H1 (cell line): ENCODE results near the gene HOXB5. TPM values are rescaled to one million over a fixed set of nuclear protein-coding genes. Genes with fewer than 3 reads are reported as not detected.

Source experiments
- CTCF ChIA-PET: fragments of 300-600 bp; sonication (Branson Sonifier 250); formaldehyde crosslinking; loops from one replicate; lab custom pipeline; 2021; ENCODE audit not compliant: partially characterized antibody; lab: Charles Lee
- POLR2A ChIA-PET: fragments of 300-600 bp; sonication (Branson Sonifier 250); formaldehyde crosslinking; loops from one replicate; lab custom pipeline; 2021; ENCODE audit warnings: inconsistent platforms; ENCODE audit not compliant: partially characterized antibody; lab: Charles Lee
- DNase-seq, 2 experiments: peaks; one replicate each; pipeline versions ENCODE4 v3.0.0 to v3.0.0-alpha.2; 2010 to 2022; ENCODE audit warnings: low spot score in 2 of 2, low read depth in 1 of 2, mixed read lengths in 1 of 2
- FAIRE-seq: peaks from 2 replicates; lab custom pipeline; 2011; peaks lifted over from hg19 to GRCh38; lab: Jason Lieb, UNC
- H2AFZ ChIP-seq: 2 replicates; pipeline ENCODE4 v1.8.1; 2012; ENCODE audit warnings: low read length, inconsistent platforms
- H2AK5ac ChIP-seq: 2 replicates; pipeline ENCODE4 v1.6.1; 2013; ENCODE audit warnings: low read depth, low read length
- H2BK120ac ChIP-seq: replicated peaks from 2 replicates; pipeline ENCODE3; 2013; ENCODE audit warnings: low read depth, low read length, inconsistent platforms
- H2BK12ac ChIP-seq: 2 replicates; pipeline ENCODE4 v1.6.1; 2013; ENCODE audit warnings: low read depth, low read length
- H2BK15ac ChIP-seq: 2 replicates; pipeline ENCODE4 v1.6.1; 2013; ENCODE audit warnings: low read length
- H2BK20ac ChIP-seq: 2 replicates; pipeline ENCODE4 v1.6.1; 2013; ENCODE audit warnings: low read length
- H2BK5ac ChIP-seq: 2 replicates; pipeline ENCODE4 v1.6.1; 2013; ENCODE audit warnings: low read depth, low read length
- H3K14ac ChIP-seq: 2 replicates; pipeline ENCODE4 v1.6.1; 2013; ENCODE audit warnings: inconsistent platforms; ENCODE audit not compliant: insufficient read length
- H3K18ac ChIP-seq: 2 replicates; pipeline ENCODE4 v1.6.1; 2013; ENCODE audit warnings: low read length; ENCODE audit errors: extremely low read depth
- H3K23ac ChIP-seq: 2 replicates; pipeline ENCODE4 v1.6.1; 2013; ENCODE audit warnings: inconsistent platforms; ENCODE audit not compliant: insufficient read length
- H3K23me2 ChIP-seq: 2 replicates; pipeline ENCODE4 v1.6.1; 2013; ENCODE audit warnings: low read depth, low read length
- H3K27ac ChIP-seq: 2 replicates; pipeline ENCODE4 v1.6.1; 2011; ENCODE audit warnings: low read depth, low read length, inconsistent platforms
- H3K27me3 ChIP-seq, 4 experiments: replicated peaks in 1 of 4; 1 replicate in 1 of 4; 2 replicates in 3 of 4; pipeline versions ENCODE4 v1.6.1 to v1.8.1; 2011 to 2013; ENCODE audit warnings: low read length in 3 of 4, mild to moderate bottlenecking in 3 of 4, inconsistent platforms in 2 of 4, mixed read lengths in 2 of 4, moderate library complexity in 1 of 4; ENCODE audit not compliant: control insufficient read depth in 3 of 4, insufficient read depth in 3 of 4; ENCODE audit errors: extremely low read depth in 1 of 4
- H3K36me3 ChIP-seq, 4 experiments: 2 replicates each; pipeline versions ENCODE4 v1.6.1 to v1.8.1; 2011 to 2013; ENCODE audit warnings: mild to moderate bottlenecking in 4 of 4, low read length in 3 of 4, moderate library complexity in 2 of 4, control low read depth in 1 of 4, inconsistent platforms in 1 of 4; ENCODE audit not compliant: insufficient read depth in 4 of 4, control insufficient read depth in 2 of 4
- H3K4ac ChIP-seq: replicated peaks from 2 replicates; pipeline ENCODE3; 2013; ENCODE audit warnings: low read length, low read depth, mixed read lengths, inconsistent platforms; ENCODE audit not compliant: insufficient read length
- H3K4me1 ChIP-seq, 4 experiments: replicated peaks in 1 of 4; 1 replicate in 1 of 4; 2 replicates in 3 of 4; pipeline versions ENCODE4 v1.6.1 to v1.8.1; 2011 to 2013; ENCODE audit warnings: low read length in 3 of 4, inconsistent platforms in 2 of 4, mixed read lengths in 1 of 4; ENCODE audit not compliant: insufficient read depth in 4 of 4, control insufficient read depth in 3 of 4
- H3K4me2 ChIP-seq, 2 experiments: 2 replicates each; pipeline versions ENCODE4 v1.6.1 to v1.8.1; 2011 to 2013; ENCODE audit warnings: low read depth in 2 of 2, low read length in 2 of 2, control low read depth in 1 of 2, inconsistent platforms in 1 of 2, mild to moderate bottlenecking in 1 of 2; ENCODE audit not compliant: insufficient read depth in 1 of 2
- H3K4me3 ChIP-seq, 4 experiments: fragments of 200-600, 300-600 bp in 1 of 4; sonication (generic), shearing (Covaris generic), sonication (Bioruptor Twin) in 1 of 4; 2 replicates each; pipeline versions ENCODE4 v1.5.1 to v1.8.1; 2011 to 2016; ENCODE audit warnings: low read length in 4 of 4, low read depth in 3 of 4, control low read depth in 2 of 4, inconsistent platforms in 2 of 4, mild to moderate bottlenecking in 2 of 4, mixed read lengths in 1 of 4, moderate library complexity in 1 of 4; ENCODE audit not compliant: insufficient read depth in 2 of 4; ENCODE audit errors: extremely low read depth in 1 of 4
- H3K56ac ChIP-seq: replicated peaks from 2 replicates; pipeline ENCODE3; 2013; ENCODE audit warnings: low read depth, mild to moderate bottlenecking, mixed read lengths, low read length, inconsistent platforms; ENCODE audit not compliant: insufficient read length
- H3K79me1 ChIP-seq: 2 replicates; pipeline ENCODE4 v1.6.1; 2013; ENCODE audit warnings: low read depth, low read length, control low read depth
- H3K79me2 ChIP-seq, 2 experiments: 2 replicates each; pipeline versions ENCODE4 v1.6.1 to v1.8.1; 2012 to 2013; ENCODE audit warnings: low read length in 2 of 2, mild to moderate bottlenecking in 2 of 2, inconsistent platforms in 1 of 2; ENCODE audit not compliant: insufficient read depth in 2 of 2, control insufficient read depth in 1 of 2
- H3K9ac ChIP-seq, 4 experiments: replicated peaks in 1 of 4; 1 replicate in 1 of 4; 2 replicates in 3 of 4; pipeline versions ENCODE4 v1.6.1 to v1.8.1; 2011 to 2013; ENCODE audit warnings: low read depth in 3 of 4, low read length in 3 of 4, control low read depth in 2 of 4, mild to moderate bottlenecking in 2 of 4, moderate library complexity in 2 of 4, inconsistent platforms in 1 of 4; ENCODE audit errors: extremely low read depth in 1 of 4
- H3K9me3 ChIP-seq, 2 experiments: 2 replicates each; pipeline versions ENCODE4 v1.6.1 to v1.8.1; 2012 to 2013; ENCODE audit warnings: mild to moderate bottlenecking in 2 of 2, moderate library complexity in 2 of 2, control low read depth in 1 of 2, inconsistent platforms in 1 of 2, low read depth in 1 of 2, low read length in 1 of 2, mixed read lengths in 1 of 2; ENCODE audit not compliant: insufficient read depth in 2 of 2
- H4K20me1 ChIP-seq, 2 experiments: replicated peaks in 1 of 2; 2 replicates each; pipeline versions ENCODE3 to v1.8.1; 2011 to 2013; ENCODE audit warnings: inconsistent platforms in 2 of 2, low read length in 2 of 2, mild to moderate bottlenecking in 1 of 2; ENCODE audit not compliant: insufficient read depth in 2 of 2, control insufficient read depth in 1 of 2
- H4K5ac ChIP-seq: 2 replicates; pipeline ENCODE4 v1.6.1; 2013; ENCODE audit warnings: low read length, low read depth, mixed read lengths, inconsistent platforms; ENCODE audit not compliant: insufficient read length
- H4K8ac ChIP-seq: 2 replicates; pipeline ENCODE4 v1.8.0; 2013; ENCODE audit warnings: mild to moderate bottlenecking, moderate library complexity, low read length, inconsistent platforms; ENCODE audit not compliant: insufficient read depth; ENCODE audit errors: extremely low read depth
- H4K91ac ChIP-seq: replicated peaks from 2 replicates; pipeline ENCODE3; 2013; ENCODE audit warnings: low read length, mixed read lengths, inconsistent platforms; ENCODE audit not compliant: insufficient read length
- EZH2 ChIP-seq: fragments of 200-600 bp; sonication (generic); IDR thresholded peaks from 2 replicates; pipeline ENCODE4 v1.7.1; 2012; ENCODE audit warnings: low read depth, mild to moderate bottlenecking, moderate library complexity, low read length, inconsistent platforms; ENCODE audit not compliant: severe bottlenecking
- WGBS, 2 experiments: shearing (Covaris generic) in 1 of 2; methylation state at CpG; one replicate each; pipeline versions ENCODE4 v1.1.6 to v1.1.7; 2013 to 2015; ENCODE audit warnings: low lambda C conversion rate in 2 of 2, mixed read lengths in 2 of 2, inconsistent platforms in 1 of 2, low coverage in 1 of 2, missing lambda C conversion rate in 1 of 2; ENCODE audit not compliant: insufficient replicate concordance in 2 of 2, insufficient coverage in 1 of 2, insufficient read length in 1 of 2; ENCODE audit errors: extremely low coverage in 1 of 2, missing lambda C conversion rate in 1 of 2; 5-methylcytosine and 5-hydroxymethylcytosine counted together
- polyA plus RNA-seq, 7 experiments: library from polyadenylated mRNA; depleted of rRNA in 3 of 7; stranded (reverse) in 5 of 7; unstranded in 2 of 7; fragments of >200 nt in 5 of 7; fragments of 200-250 nt in 2 of 7; gene quantifications; 1 replicate in 5 of 7; 2 replicates in 1 of 7; 4 replicates in 1 of 7; pipeline versions ENCODE4 v1.2.1 to v1.2.3, GENCODE V29; 2011 to 2013; ENCODE audit warnings: missing spikeins in 2 of 7, mixed read lengths in 2 of 7
- total RNA-seq: library from RNA; stranded (reverse); fragmentation: NEBNext Ultra II Directional; extraction: Animal tissue kit (Norgen Biotek cat#: 25700); gene quantifications from 2 replicates; pipeline ENCODE4 v1.2.1, GENCODE V29; 2021
- TF ChIP-seq, protein P1 (sequence below): IDR thresholded peaks from 2 replicates; pipeline ENCODE4 v1.6.1; 2011; ENCODE audit warnings: low read depth, mild to moderate bottlenecking, low read length; ENCODE audit not compliant: insufficient read depth

Gene HOXB5
- total and polyA plus RNA-seq, 2 of the 8 experiments (the other 6 are each of a cell fraction or from before 2014, with no cell fraction given) = not detected

DNA sequence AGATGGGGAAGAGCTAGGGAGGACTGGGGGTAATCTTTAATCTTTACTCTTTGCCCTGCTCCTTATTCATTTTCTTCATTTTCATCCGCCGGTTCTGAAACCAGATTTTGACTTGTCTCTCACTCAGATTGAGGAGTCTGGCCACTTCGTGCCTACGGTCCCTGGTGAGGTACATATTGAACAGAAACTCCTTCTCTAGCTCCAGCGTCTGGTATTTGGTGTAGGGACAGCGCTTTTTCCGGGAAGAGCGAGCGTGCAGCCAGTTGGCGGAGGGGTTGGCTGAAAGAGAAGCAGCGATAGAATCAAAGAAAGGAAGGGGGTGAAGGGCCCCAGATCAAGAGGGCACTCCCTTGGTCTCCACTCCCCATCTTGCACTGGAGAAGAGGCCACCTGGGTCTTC, 29.3 kb upstream of the HOXB5 start:
- CTCF ChIA-PET = interaction anchor here (0.7 to 4.4 kb wide), 15 partner anchors 9 to 597 kb away, joined by 3 to 21 read pairs (median 4); partner anchors contain the start of gene HOXB5
- no peaks in the 10 kb centered on the region; the same call in 1 of the 2 replicates for H3K23me2 ChIP-seq
- no peak overlapping the region for H3K56ac ChIP-seq
- no peak for FAIRE-seq
- no peak overlapping the region for H4K5ac ChIP-seq
- no peak overlapping the region for H4K8ac ChIP-seq
- no peak overlapping the region for H3K27ac ChIP-seq
- no peaks in the 10 kb centered on the region for H3K79me2 ChIP-seq
- peak; percentile 69 for TF ChIP-seq EZH2
- TF ChIP-seq, protein P1, sequence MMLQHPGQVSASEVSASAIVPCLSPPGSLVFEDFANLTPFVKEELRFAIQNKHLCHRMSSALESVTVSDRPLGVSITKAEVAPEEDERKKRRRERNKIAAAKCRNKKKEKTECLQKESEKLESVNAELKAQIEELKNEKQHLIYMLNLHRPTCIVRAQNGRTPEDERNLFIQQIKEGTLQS = no peak
- TF ChIP-seq, all 59 proteins: peak for 1
- Histone ChIP-seq H2BK12ac (peak overlapping the region; percentile 22; the same call in 1 of the 2 replicates), H2BK120ac (no peak overlapping the region), H3K4ac (no peak overlapping the region), H3K4me3 (no peak overlapping the region), H4K20me1 (peaks cover 30 to 42% of the 10 kb centered on the region in 2 experiments), H3K9me3 (no peaks in the 10 kb centered on the region), H2BK15ac (no peak overlapping the region), H3K27me3 (peaks cover 98 to 100% (median 99%) of the 10 kb centered on the region in 4 experiments), H3K18ac (no peak overlapping the region), H3K36me3 (peaks cover 0 to 13% (median 0%) of the 10 kb centered on the region in 4 experiments; a peak in 1 of 8 replicates), H3K4me1 (peaks cover 0 to 12% (median 7%) of the 10 kb centered on the region in 4 experiments; a peak in 6 of 7 replicates), H3K23ac (no peak overlapping the region), H2BK5ac (no peak overlapping the region), H3K79me1 (no peaks in the 10 kb centered on the region), H3K14ac (no peak overlapping the region), H4K91ac (no peak overlapping the region), H2BK20ac (no peak overlapping the region), H2AK5ac (peak overlapping the region; percentile 67; the same call in 1 of the 2 replicates), H3K9ac (no peak overlapping the region), H2AFZ (no peak overlapping the region), H3K4me2 (no peak overlapping the region)
- no peak for DNase-seq
- POLR2A ChIA-PET = interaction anchor here (0.9 to 1.9 kb wide), 2 partner anchors 9 to 35 kb away, joined by 3 to 4 read pairs; no protein-coding TSS in a partner anchor
- 19% methylated on average over 11 of the region's 11 CpGs; no CpG with 5 or more reads in 1 of the 2 experiments for WGBS, 2 experiments
